NB4 (cell line): ENCODE measurements around the gene C2orf80.

Source experiments
- DNase-seq: peaks from one replicate; pipeline ENCODE4 v3.0.0; 2010; ENCODE audit warnings: low read depth
- H3K4me3 ChIP-seq: one replicate; pipeline ENCODE4 v1.5.1; 2011; ENCODE audit warnings: mild to moderate bottlenecking, low read depth, low read length, moderate library complexity
- CTCF ChIP-seq: IDR thresholded peaks from one replicate; pipeline ENCODE4 v1.5.1; 2012; ENCODE audit warnings: low read depth, low read length
- MAX ChIP-seq: IDR thresholded peaks from 2 replicates; pipeline ENCODE4 v1.6.1; 2011; ENCODE audit warnings: low read depth, low read length
- MYC ChIP-seq: IDR thresholded peaks from 2 replicates; pipeline ENCODE4 v1.6.1; 2011; ENCODE audit warnings: low read depth, low read length
- POLR2A ChIP-seq: IDR thresholded peaks from 2 replicates; pipeline ENCODE4 v1.6.1; 2011; ENCODE audit warnings: mild to moderate bottlenecking; ENCODE audit not compliant: insufficient read length; ENCODE audit errors: extremely low read depth

C2orf80 gene

GRCh38 chr2:208204166-208204565 lies 14.3 kb upstream of the C2orf80 start:
- DNase-seq, result no peak
- TF ChIP-seq MYC (no peak), CTCF (no peak), MAX (no peak), POLR2A (no peak)
- H3K4me3 ChIP-seq, result no peak overlapping the region

DNA sequence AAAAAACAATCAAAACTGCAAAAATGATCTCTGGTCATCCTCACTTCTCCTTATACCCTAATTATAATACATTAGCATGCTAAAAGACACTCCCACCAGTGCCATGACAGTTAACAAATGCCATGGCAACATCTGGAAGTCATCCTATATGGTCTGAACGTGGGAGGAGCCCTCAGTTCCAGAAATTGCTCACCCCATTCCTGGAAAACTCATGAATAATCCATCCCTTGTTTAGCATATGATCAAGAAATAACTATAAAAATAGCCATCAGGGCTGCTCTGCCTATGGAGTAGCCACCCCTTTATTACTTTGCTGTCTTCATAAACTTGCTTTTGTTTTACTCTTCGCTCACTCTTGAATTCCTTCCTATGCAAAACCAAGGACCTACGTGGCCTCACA lies 5.7 kb upstream of the C2orf80 start:
- DNase-seq, result no peak
- no peak overlapping the region for H3K4me3 ChIP-seq
- TF ChIP-seq MAX (no peak), POLR2A (no peak), CTCF (no peak)

DNA sequence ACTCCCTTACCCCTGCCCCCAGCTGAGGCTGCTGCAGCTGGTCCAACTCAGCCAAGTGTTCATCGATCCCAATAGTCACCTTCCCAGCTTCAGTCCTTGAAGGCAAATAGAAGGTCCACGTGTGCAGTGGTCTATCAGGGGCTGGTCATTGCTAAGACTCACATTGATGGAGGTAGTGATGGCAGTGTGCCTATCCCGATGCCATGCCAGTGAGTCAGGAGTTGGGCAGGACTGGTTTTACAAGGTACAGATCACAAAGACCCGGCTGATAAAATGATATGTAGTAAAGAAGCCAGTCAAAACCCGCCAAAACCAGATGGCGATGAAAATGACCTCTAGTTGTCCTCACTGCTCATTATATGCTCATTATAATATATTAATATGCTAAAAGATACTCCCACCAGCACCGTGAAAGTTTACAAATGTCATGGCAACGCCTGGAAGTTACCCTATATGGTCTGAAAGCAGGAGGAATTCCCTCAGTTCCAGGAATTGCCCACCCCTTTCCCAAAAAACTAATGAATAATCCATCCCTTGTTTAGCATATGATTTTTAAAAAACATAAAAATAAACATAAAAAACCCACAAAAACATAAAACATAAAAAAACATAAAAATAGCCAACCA lies 2.9 kb upstream of the C2orf80 start:
- no peak for DNase-seq

GRCh38 chr2:208189069-208189809 lies 591 bp downstream of the C2orf80 start:
- TF ChIP-seq CTCF (no peak), MAX (no peak), POLR2A (no peak), MYC (no peak)
- H3K4me3 ChIP-seq, result no peak overlapping the region
- no peak for DNase-seq

More for the DNA sequence above, 2.9 kb upstream of the C2orf80 start:
- TF ChIP-seq MYC, result no peak
- no peak for TF ChIP-seq CTCF
- H3K4me3 ChIP-seq, result no peak overlapping the region

GRCh38 chr2:208186893-208187292 lies 2.9 kb downstream of the C2orf80 start:
- TF ChIP-seq POLR2A (no peak), MYC (no peak), CTCF (no peak), MAX (no peak)
- H3K4me3 ChIP-seq, result no peak overlapping the region
- no peak for DNase-seq
